Thyroid gland (tissue), 4 donors: ENCODE measurements around the gene SPINK9.

ENCODE experiments used
- CTCF ChIP-seq, 6 experiments: fragments of 200-600 bp in 3 of 6; fragments of 450-650 bp in 3 of 6; sonication (generic) in 3 of 6; IDR thresholded peaks; one replicate each; pipeline ENCODE4 v1.5.1; 2016 to 2019; ENCODE audit warnings: antibody characterized with exemption in 6 of 6, mild to moderate bottlenecking in 2 of 6, inconsistent platforms in 1 of 6, moderate library complexity in 1 of 6
- POLR2A ChIP-seq, 2 donors: fragments of 450-650 bp; IDR thresholded peaks; one replicate each; pipeline ENCODE4 v1.6.1; 2017; ENCODE audit warnings: antibody characterized with exemption in 2 of 2, mild to moderate bottlenecking in 2 of 2, moderate library complexity in 1 of 2

- no peak for TF ChIP-seq POLR2A (IDR thresholded peaks at IDR 0.05)
- no peak for TF ChIP-seq CTCF (IDR thresholded peaks at IDR 0.05)
These were observed 36.9 kb downstream of the SPINK9 start for GRCh38 chr5:148372166-148372725.
